Measurements from ENCODE around the gene BPIFA2. TPM values are rescaled to one million over a fixed set of nuclear protein-coding genes. Genes with fewer than 3 reads are reported as not detected.

The BPIFA2 gene
- total RNA-seq, 6 donors from 2014 or later: not detected

DNA sequence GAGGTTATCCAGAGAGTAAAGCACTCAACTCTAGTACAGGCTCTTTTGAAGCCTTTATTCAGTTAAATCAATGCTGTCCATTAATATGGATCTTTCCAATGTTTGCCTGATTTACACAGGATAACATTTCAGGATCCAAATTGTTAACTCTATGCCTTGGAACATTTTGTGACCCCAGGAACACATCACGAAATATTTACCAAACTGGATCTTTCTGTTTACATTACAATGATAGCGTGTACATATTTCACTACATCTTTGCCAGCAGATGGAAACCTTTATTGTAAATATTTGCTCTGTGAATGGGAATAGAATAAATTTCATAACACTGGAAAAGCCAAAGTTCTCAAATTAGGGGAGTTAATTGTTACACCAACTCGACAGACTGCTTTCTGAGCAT, 23.5 kb downstream of the BPIFA2 start:
- no peak overlapping the region for H3K4me3 ChIP-seq
- 29 to 36% methylated on average over 3 of the region's 3 CpGs for WGBS, 2 donors
- H3K9me3 ChIP-seq: no peaks in the 10 kb centered on the region
- no peak for ATAC-seq (ENCODE audit: low FRiP score in 2 of 2)
- no peaks in the 10 kb centered on the region for H3K27me3 ChIP-seq
- DNase-seq: no peak
- peaks cover 0 to 10% (median 2%) of the 10 kb centered on the region in 4 donors for H3K4me1 ChIP-seq
- H3K27ac ChIP-seq: no peak overlapping the region
- TF ChIP-seq POLR2AphosphoS5 (IDR thresholded peaks at IDR 0.05): no peak
- TF ChIP-seq POLR2A (IDR thresholded peaks at IDR 0.05): no peak
- TF ChIP-seq, protein P1, sequence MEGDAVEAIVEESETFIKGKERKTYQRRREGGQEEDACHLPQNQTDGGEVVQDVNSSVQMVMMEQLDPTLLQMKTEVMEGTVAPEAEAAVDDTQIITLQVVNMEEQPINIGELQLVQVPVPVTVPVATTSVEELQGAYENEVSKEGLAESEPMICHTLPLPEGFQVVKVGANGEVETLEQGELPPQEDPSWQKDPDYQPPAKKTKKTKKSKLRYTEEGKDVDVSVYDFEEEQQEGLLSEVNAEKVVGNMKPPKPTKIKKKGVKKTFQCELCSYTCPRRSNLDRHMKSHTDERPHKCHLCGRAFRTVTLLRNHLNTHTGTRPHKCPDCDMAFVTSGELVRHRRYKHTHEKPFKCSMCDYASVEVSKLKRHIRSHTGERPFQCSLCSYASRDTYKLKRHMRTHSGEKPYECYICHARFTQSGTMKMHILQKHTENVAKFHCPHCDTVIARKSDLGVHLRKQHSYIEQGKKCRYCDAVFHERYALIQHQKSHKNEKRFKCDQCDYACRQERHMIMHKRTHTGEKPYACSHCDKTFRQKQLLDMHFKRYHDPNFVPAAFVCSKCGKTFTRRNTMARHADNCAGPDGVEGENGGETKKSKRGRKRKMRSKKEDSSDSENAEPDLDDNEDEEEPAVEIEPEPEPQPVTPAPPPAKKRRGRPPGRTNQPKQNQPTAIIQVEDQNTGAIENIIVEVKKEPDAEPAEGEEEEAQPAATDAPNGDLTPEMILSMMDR (IDR thresholded peaks at IDR 0.05): no peak
- no peak for TF ChIP-seq EP300 (IDR thresholded peaks at IDR 0.05)
- H3K36me3 ChIP-seq: no peaks in the 10 kb centered on the region

- no peaks in the 10 kb centered on the region for H3K27me3 ChIP-seq
- TF ChIP-seq EP300 (IDR thresholded peaks at IDR 0.05): no peak
- TF ChIP-seq POLR2A (IDR thresholded peaks at IDR 0.05): no peak
- no peak for TF ChIP-seq POLR2AphosphoS5 (IDR thresholded peaks at IDR 0.05)
- TF ChIP-seq, protein P1 (IDR thresholded peaks at IDR 0.05): no peak
- WGBS, 2 donors: 53 to 65% methylated on average over 1 of the region's 1 CpG
Measured at GRCh38 chr20:33191955-33192354, 24.0 kb downstream of the BPIFA2 start.

GRCh38 chr20:33192912-33193501, 25.0 kb downstream of the BPIFA2 start:
- 67 to 69% methylated on average over 8 of the region's 8 CpGs for WGBS, 2 donors
- TF ChIP-seq POLR2A (IDR thresholded peaks at IDR 0.05) (no peak), POLR2AphosphoS5 (IDR thresholded peaks at IDR 0.05) (no peak), EP300 (IDR thresholded peaks at IDR 0.05) (no peak)
- TF ChIP-seq, protein P1 (IDR thresholded peaks at IDR 0.05): no peak
- no peak overlapping the region for H3K27ac ChIP-seq
- no peaks in the 10 kb centered on the region for H3K9me3 ChIP-seq
- no peak for DNase-seq
- no peaks in the 10 kb centered on the region for H3K27me3 ChIP-seq
- H3K36me3 ChIP-seq: no peaks in the 10 kb centered on the region
- H3K4me1 ChIP-seq: peaks cover 0 to 10% (median 2%) of the 10 kb centered on the region in 4 donors
- H3K4me3 ChIP-seq: no peak overlapping the region
- ATAC-seq (ENCODE audit: low FRiP score in 2 of 2): no peak

More at GRCh38 chr20:33191955-33192354, 24.0 kb downstream of the BPIFA2 start:
- H3K9me3 ChIP-seq: no peaks in the 10 kb centered on the region
- H3K36me3 ChIP-seq: no peaks in the 10 kb centered on the region
- no peak for ATAC-seq (ENCODE audit: low FRiP score in 2 of 2)
- no peak overlapping the region for H3K27ac ChIP-seq
- H3K4me1 ChIP-seq: peaks cover 0 to 10% (median 2%) of the 10 kb centered on the region in 4 donors
- H3K4me3 ChIP-seq: no peak overlapping the region
- DNase-seq: no peak

- H3K27ac ChIP-seq: no peak overlapping the region
- no peaks in the 10 kb centered on the region for H3K4me1 ChIP-seq
- no peaks in the 10 kb centered on the region for H3K27me3 ChIP-seq
- ATAC-seq (ENCODE audit: low FRiP score in 2 of 2) (no peak), DNase-seq (no peak)
- TF ChIP-seq, protein P1 (IDR thresholded peaks at IDR 0.05): no peak
- TF ChIP-seq POLR2AphosphoS5 (IDR thresholded peaks at IDR 0.05): no peak
- TF ChIP-seq EP300 (IDR thresholded peaks at IDR 0.05): no peak
- TF ChIP-seq POLR2A (IDR thresholded peaks at IDR 0.05): no peak
- no peaks in the 10 kb centered on the region for H3K36me3 ChIP-seq
- H3K9me3 ChIP-seq: no peaks in the 10 kb centered on the region
- 89 to 92% methylated on average over 1 to 3 of the region's 3 CpGs for WGBS, 2 donors
- H3K4me3 ChIP-seq: no peak overlapping the region
Measured at GRCh38 chr20:33199026-33199425, 31.1 kb downstream of the BPIFA2 start.

- H3K27me3 ChIP-seq: no peaks in the 10 kb centered on the region
- 54 to 67% methylated on average over 4 of the region's 4 CpGs for WGBS, 2 donors
- DNase-seq: no peak
Measured at GRCh38 chr20:33202451-33202850, 34.5 kb downstream of the BPIFA2 start.

More at GRCh38 chr20:33202451-33202850, 34.5 kb downstream of the BPIFA2 start:
- Histone ChIP-seq H3K9me3 (no peaks in the 10 kb centered on the region), H3K4me1 (no peaks in the 10 kb centered on the region), H3K36me3 (no peaks in the 10 kb centered on the region), H3K4me3 (no peak overlapping the region), H3K27ac (no peak overlapping the region)
- ATAC-seq (ENCODE audit: low FRiP score in 2 of 2): no peak
- TF ChIP-seq, protein P1 (IDR thresholded peaks at IDR 0.05): no peak
- TF ChIP-seq POLR2A (IDR thresholded peaks at IDR 0.05): no peak
- TF ChIP-seq EP300 (IDR thresholded peaks at IDR 0.05): no peak
- TF ChIP-seq POLR2AphosphoS5 (IDR thresholded peaks at IDR 0.05): no peak

Data from upper lobe of left lung (tissue), 6 donors.